NCI-H2081 (cell line): ENCODE measurements around the gene RANGAP1.

Experiments
- DNase-seq, 2 experiments: peaks; one replicate each; lab custom pipeline; 2025; lab: John Stamatoyannopoulos, UW

The RANGAP1 gene, protein sequence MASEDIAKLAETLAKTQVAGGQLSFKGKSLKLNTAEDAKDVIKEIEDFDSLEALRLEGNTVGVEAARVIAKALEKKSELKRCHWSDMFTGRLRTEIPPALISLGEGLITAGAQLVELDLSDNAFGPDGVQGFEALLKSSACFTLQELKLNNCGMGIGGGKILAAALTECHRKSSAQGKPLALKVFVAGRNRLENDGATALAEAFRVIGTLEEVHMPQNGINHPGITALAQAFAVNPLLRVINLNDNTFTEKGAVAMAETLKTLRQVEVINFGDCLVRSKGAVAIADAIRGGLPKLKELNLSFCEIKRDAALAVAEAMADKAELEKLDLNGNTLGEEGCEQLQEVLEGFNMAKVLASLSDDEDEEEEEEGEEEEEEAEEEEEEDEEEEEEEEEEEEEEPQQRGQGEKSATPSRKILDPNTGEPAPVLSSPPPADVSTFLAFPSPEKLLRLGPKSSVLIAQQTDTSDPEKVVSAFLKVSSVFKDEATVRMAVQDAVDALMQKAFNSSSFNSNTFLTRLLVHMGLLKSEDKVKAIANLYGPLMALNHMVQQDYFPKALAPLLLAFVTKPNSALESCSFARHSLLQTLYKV

DNA sequence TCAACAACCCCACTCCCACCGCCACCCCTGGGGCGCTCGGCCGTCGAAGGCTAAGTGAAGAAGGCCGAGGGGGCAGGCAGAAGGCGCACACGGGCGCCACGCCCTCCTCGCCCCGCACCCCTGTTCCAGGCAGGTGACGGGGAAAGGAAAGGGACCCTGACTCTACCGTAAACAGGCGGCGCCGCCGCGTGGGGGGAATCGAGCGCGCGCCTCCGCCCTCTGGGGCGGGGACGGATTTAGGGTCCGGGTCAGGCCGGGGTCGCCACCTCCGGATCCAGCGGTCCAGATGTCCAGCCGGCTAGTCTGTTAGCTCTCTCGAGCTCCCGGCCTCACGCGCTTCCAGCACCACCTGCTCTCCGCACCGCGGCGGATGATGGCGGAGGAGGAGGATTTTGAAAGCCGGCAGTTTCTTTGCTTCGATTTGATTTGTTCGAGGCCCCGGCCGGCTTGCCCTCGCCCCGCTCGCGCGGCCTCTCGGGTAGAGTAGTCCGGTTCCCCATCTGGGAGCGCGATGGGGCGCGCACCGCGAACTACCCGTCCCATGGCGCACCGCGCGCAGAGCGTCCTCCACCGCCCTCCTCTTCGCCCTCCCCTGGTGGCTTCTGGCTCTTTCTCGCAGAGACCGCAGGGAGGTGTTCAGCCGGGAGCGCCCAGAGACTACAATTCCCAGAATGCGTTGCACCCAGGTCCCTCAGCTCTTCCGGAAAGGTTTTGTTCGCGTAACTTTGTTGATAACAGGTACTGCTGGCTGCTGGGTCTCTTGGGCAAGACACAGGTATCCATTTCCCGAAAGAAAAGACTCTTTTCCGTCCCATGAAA is at the start of gene RANGAP1:
TSS of gene RANGAP1 (minus strand) at position 368 of the 819 bp plus-strand sequence. CDS start 5,143 bp downstream, outside the sequence.
- DNase-seq, result peak; percentile 96 to 98

DNA sequence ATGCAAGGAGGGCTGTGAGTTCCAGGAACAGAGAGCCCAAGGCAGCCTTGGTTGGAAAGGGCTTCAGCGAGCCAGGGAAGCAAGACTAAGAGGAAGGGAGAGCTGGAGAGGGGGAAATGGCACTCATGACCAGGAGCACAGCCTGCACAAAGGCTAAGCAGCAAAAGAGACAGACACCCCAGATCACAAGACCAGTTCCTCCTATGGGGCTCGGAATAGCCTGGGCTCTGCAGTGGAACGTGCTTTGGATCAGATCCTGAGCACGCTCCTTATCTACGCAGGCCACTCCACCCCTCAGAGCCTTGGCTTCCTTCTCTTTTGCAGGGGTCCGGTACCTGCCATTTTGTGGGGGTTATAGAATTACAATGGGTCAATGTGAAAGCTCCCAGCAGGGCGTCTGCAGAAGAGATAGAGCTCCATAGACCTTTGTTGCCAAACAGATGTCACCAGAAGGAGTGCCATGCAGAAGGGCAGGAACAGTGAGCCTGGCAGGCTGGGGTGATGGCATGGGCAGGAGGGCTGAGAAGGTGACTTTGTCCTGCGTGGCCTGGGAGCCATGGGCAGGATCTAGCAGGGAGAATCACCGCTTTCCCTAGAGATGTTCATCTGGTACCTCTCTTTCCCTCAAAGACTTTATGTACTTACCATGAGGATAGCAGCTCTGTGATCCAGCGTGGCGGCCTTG is 49.1 kb upstream of the RANGAP1 start:
- no peak for DNase-seq

DNA sequence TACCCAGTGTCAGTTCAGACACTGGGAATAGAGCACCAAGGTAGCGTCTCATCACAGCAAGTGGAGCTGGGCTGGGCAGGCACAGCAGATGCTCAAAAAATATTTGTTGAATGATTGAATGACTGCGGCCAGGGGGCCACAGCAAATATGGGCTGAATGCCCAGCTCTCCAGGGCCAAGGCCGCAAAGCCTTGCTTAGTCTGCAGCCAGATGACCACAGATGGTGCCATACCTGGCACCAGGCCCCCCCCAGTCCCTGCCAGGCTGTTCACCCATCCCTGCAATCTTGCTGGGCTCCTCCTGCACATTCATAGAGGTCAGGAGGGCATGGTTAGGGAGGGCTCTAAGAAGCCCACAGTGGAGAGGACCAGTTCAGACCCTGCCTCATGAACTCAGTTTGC is 48.2 kb upstream of the RANGAP1 start:
- DNase-seq, result no peak

DNA sequence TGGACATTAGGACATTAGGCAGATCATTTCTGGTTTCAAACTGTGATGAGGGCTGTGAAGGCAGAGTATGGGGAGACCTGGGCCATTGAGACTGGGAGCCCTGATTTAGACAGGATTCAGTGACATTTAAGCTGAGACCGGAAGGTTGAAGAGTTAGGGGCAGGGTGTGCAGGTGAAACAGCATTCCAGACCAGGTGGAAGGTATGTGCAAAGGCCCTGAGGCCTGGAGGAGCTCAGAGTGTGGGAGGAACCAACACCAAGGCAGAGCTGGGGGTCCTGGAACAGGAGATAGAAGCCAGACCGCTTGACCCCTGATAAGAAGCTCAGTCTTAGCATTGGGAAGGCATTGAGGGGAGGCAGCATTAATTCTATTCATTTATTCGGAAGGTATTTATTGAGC is 47.8 kb upstream of the RANGAP1 start:
- DNase-seq, result no peak

DNA sequence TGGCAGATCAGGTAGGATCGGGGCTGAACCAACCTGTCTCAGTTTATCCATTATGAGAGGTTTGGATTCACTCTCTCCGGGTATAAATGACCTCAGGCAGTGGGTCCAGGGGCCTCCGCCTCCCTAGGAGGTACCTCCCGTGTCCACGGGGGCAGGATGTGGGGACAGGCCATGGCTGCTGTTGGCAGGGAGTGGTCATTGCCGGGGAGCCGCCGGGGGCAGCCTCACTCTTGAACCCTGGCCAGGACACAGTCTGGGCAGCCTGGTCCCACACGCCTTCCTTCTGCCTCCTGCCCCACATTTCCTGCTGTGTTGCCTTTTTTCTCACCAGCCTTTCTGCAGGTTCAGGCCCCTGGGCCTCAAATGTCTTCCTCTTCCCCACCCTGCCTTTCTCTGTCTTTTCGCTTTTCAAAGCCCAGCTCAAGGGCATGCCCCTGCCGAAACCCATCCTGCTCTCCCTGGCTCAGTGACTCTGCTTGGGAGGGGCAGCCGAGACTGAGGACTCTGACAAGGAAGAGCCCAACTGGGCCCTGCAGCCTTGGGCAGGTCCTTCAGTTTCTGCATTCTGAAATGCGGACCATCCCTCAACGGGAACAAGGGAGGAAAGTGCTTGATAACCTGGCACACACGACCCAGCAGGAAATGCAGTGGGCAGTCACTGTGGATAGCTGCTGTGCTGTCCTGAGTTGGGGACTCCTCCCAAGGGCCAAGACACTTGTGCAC is 46.4 kb upstream of the RANGAP1 start:
- no peak for DNase-seq

DNA sequence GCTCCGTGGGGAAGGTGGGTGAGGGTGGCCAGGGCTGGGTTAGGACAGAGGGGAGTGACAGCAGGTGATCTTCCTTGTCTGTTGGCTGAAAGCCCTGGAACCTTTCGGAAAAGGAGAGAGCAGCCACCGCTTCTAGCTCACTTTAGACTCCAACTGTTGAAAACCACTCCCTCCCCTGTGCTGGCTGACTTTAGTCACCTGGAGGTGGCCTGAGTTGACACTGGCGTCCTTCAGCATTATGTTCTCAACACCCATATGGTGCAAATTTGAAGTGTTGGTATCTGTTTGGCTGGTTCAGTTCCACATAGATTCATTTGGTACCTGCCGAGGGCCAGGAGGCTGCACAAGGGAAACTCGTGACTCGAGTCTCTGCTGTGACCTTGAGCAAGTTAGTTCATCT is 44.2 kb upstream of the RANGAP1 start:
- DNase-seq, result no peak

DNA sequence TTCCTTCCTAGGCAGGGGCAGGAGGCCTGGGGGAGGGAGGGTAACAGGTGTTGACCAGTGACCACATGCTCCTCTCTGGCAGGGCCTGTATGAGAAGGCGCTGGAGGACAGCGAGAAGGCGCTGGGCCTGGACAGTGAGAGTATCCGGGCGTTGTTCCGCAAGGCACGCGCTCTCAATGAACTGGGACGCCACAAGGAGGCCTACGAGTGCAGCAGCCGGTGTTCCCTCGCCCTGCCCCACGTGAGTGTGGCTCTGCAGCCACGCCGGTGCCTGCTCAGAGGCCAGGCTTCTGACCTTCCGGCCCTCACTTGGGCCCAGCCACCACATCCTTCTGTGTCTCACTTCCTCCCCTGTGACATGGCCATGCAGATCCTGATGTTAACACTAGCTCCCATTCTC is 41.1 kb upstream of the RANGAP1 start:
- no peak for DNase-seq

DNA sequence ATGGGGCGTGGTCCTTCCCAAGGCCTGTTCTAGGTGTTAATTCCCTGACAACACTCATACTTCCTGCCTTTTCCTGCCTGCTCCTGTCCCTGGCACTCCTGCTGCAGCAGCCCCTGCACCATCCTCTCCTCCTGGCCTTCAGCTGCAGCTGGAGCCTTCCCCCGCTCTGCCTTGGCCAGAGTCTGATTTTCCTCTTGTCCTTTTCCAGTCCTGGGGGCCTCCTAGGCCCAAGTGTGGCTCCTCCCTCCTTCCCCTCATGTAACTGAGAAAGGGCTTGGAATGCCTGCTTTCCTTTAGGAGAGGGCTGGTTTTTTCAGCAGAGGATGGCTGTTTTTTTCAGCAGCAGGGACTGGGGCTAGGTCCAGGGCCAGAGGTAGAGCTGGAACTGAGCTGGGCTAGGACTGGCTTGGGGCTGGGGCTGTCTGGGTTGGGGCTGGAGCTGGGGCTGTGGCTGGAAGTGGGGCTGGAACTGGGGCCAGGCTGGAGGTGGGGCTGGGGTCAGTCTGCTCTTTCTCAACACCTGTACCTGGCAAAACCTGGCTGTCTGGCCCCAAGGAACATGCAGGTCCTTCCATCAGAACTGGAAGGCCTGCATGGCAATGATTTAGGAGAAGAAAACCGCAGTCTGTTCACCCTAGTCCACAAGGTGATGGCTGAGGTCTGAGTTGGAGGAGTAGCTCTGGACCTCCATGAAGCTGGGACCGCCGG is 39.0 kb upstream of the RANGAP1 start:
- DNase-seq, result no peak

DNA sequence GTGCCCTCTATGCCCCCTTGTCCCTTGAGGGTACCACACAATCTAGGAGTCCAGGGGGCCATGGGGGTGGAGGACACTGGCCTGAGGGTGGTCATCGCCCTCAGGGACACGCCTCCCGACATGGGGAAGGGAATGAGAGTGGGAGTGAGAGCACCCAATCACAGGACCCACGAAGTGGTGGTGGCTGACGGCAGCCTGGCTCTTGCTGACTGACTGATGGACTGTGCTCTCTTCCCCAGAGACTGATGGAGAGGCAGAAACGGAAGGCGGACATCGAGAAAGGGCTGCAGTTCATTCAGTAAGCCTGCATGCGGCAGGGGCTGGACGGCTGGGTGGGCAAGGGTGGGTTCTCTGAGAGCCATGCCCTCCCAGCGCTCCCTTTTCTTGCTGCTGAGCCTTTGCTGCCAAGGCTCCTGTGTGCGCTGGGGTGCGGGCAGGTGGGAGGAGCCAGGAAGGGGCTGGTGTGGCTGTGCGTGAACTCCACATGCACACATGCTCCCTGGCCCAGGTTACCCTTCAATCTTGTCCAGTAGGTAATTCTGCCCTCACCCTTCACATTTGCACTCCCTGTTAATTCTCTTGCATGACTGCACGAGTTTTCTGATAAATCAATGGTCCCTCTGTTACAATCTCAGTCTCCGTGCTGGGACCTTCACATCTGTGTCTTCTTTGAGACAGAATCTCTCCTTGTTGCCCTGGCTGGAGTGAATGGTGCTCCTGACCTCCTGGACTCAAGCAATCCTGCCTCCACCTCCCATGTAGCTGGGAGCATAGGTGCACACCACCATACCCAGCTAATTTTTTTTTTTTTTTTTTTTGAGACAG is 34.6 kb upstream of the RANGAP1 start:
- DNase-seq, result no peak

DNA sequence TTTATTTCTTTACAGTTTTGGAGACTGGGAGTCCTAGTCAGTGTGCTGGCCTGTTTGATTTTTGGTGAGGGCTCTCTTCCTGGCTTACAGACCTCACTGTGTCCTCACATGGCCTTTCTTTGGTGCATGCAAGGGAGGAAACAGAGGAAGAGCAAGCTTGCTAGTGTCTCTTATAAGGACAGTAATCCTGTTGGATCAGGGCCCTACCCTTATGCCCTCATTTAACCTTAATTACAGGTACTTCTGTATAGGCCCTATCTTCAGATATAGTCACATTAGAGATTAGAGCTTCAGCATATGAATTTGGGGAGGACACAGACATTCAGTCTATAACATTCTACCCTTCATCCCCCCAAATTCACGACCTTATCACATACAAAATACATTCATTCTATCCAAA is 29.6 kb upstream of the RANGAP1 start:
- no peak for DNase-seq

DNA sequence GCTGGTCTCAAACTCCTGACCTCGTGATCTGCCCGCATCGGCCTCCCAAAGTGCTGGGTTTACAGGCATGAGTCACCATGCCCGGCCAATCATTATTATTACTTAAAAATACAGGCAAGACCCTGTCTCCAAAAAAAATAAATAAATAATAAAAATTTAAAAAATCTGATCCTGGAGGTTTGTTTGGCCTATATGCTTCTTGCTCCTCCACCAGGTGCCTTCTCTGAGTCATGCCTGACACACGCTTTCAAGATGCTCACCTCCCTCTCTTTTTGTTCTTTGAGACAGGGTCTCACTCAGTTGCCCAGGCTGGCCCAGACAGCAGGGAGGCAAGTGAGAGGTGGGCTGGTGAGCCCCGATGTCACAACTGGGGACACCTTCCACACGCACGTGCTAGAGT is 28.8 kb upstream of the RANGAP1 start:
- DNase-seq, result no peak

DNA sequence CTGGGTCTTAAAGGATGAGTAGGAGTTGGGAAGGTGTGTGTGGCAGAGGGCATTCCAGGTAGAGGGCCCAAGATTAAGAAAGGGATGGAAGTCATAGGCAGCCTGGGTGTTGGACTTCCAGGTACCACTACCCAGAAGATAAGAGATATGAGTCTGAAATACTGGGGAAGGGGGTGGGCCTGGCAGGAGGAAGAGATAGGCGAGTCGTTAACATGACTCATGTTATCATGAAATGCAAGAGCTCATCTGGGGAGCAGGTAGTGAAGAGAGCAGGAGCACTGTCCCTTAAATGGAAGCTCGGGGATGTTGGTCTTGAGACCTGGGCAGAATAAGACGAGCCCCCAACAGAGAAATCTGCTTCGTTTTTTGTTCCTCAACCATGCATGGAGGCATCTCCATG is 25.5 kb upstream of the RANGAP1 start:
- no peak for DNase-seq

DNA sequence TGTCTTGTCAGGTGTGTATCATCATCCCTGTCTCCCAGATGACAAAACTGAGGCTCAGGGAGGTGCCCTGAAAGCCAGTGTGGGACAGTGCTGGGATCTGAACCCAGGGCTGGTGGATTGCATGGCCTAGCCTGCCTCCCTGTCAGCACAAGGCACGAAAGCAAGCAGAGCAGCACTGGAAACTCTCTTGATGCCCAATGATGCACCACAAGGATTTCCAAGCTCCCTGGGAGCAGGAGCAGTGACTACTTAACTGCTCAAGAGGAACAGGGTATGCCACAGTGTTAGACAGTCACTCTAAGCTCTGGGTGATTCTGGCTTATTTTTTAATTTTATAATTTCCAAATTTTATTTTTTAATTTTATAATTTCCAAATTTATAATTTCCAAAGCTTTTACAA is 24.3 kb upstream of the RANGAP1 start:
- no peak for DNase-seq

DNA sequence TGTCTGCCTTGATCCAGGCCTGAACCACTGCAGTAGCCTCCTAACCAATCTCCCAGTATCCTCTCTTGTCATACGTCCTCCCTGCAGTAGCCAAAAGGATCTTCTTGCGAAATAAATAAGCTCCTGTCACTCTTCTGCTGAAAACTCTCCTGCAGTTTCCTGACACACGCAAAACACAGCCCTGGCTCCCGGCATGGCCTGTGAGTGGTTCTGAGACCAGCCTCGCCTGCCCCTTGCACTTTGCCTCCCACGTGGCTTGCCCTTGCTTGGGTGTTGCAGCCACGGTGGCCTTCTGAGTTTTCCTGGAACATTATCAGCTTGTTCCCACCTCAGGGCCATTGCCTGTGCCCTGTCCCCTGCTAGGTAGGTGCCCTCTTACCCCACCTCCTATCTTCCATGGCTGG is 22.6 kb upstream of the RANGAP1 start:
- DNase-seq, result no peak

DNA sequence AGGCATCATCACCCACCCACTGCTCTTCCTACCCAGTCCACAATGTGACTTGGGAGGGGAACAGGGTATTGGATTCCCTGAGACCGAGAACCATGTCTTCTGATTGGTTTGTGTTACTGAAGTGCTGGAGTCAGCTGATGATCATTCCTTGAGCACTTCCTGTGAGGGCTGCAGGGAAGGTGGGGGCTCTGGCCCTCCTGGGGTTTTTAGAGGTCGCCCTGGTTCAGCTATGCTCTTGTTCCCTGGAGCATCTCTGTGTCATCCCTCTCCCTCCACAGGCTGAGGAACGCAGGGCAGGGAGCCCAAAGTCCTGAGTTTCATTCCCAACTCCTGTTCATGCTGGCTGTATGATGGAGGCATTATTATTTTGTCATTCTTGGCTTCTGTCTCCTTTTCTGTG is 22.1 kb upstream of the RANGAP1 start:
- no peak for DNase-seq

DNA sequence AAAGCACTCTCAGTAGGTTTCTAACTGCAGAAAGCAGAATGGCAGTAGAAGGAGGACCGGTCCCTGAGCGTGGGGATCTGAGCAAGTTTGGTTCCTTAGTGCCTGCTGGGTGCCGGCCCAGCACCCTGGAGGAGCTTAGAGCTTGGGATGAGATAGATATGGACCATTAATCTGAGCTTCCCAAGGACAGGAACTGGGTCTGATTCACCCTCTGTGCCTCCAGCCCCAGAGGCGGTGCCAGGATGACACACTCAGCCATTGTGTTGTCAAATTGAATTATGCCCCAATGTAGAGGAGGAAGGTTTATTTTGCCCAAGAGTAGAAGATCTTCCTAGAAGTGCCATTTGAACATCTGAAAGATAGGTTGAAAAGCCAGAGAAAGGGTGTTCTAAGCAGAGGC is 19.7 kb upstream of the RANGAP1 start:
- DNase-seq, result no peak

DNA sequence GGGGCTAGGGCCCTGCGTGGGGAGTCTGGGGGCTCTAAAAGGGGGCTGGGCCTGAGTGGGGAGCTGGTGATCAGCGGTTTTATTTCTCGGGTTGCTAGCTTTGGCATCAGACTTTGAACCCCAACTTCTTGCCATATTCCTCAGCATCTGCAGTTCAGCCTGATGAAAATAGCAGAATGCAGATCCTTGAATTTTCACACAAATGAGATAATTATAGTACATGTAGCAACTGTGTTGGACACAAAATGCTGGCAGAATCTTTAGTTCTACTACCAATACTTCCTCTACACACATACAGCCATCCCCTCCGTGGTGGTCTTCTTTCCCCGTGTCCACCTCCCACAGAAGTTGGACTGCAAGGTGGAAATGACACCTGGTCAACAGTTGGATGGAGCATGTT is 16.8 kb upstream of the RANGAP1 start:
- no peak for DNase-seq

DNA sequence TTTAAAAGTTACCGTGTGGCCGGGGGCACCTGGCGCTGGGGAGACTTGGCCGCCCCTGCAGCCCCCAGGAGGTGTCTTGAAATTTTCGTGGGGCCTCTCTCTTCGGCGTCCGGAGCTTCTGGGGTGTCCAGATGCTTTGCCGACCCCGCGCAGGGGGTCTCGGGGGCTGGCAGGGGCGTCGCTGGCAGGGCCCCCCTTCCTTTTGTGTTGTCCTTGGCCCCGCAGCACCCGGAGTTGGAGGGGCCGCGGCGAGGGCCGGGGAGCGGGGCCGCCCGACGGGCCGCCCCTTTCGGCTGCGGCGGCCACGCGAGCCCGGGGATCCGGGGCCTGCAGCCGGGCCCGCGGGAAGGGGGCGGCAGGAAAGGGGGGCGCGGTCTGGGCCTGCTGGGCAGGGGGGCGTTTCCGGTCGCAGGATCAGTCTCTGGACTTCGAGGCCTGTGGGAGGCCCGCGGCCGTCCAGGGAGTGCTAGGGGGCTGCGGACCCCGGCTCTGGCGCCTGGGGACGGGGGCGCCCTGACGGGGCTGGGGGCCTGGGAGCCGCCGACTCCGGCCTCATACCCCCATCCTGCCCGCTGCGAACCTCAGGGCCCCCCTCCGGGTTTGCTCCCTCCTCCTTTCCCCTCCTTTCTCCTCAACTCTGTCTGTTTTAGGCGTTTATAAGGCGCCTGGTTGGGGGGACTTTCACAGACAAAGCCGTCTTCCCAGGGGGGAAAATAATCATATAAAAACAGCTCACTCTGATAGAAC is 16.2 kb upstream of the RANGAP1 start:
- DNase-seq, result no peak
